Suprapubic skin (tissue), 3 donors: ENCODE measurements around the gene NEDD1.

Experiments used
- POLR2A ChIP-seq, 2 donors: fragments of 450-650 bp; IDR thresholded peaks; one replicate each; pipeline ENCODE4 v1.6.1; 2017; ENCODE audit warnings: antibody characterized with exemption in 2 of 2, mild to moderate bottlenecking in 2 of 2, moderate library complexity in 2 of 2
- TF ChIP-seq, protein P1 (sequence below), 2 donors: fragments of 200-600 bp in 1 of 2; fragments of 450-650 bp in 1 of 2; sonication (generic) in 1 of 2; IDR thresholded peaks; one replicate each; pipeline ENCODE4 v1.5.1; 2016 to 2019; ENCODE audit warnings: antibody characterized with exemption in 2 of 2, mild to moderate bottlenecking in 1 of 2, moderate library complexity in 1 of 2

DNA sequence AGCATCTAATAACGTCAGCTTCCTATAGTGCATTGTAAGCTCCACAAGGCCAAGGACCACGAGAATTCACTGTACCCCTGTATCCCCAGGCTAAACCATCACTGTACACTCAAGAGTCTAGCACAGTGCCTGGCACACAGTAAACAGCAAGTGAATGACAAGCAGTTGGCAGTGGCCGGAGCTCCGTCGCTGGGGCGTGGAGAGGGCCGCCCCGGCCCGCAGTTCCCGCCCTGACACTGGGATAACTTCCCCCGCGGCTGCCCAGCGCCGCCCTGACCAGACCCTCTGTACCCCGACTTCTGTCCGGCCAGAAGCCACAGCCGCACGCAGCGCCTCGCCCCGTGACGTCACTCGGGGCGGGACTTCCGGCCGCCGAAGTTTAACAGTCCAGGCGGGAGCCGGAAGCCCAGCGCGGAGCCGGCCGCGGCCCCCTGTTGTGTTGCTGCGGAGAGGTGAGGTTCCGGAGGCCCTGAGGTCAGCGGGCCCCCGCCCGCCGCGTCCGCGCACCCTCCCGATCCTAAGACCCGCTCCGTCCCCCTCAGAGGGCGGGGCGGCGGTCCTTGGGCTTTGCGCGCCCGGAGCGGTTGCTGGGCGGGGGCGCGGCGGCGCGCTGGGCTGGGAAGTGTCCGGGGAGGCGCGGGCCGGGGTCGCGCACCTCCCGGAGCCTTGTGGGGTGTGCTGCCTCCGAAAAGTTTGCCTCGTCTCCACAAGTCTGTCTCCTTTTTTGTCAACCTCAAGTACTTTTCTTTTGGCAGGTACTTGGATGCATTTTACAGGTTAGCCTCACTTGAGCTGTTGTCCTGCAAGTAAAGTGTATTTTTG, at the start of gene NEDD1:
- TF ChIP-seq, protein P1, sequence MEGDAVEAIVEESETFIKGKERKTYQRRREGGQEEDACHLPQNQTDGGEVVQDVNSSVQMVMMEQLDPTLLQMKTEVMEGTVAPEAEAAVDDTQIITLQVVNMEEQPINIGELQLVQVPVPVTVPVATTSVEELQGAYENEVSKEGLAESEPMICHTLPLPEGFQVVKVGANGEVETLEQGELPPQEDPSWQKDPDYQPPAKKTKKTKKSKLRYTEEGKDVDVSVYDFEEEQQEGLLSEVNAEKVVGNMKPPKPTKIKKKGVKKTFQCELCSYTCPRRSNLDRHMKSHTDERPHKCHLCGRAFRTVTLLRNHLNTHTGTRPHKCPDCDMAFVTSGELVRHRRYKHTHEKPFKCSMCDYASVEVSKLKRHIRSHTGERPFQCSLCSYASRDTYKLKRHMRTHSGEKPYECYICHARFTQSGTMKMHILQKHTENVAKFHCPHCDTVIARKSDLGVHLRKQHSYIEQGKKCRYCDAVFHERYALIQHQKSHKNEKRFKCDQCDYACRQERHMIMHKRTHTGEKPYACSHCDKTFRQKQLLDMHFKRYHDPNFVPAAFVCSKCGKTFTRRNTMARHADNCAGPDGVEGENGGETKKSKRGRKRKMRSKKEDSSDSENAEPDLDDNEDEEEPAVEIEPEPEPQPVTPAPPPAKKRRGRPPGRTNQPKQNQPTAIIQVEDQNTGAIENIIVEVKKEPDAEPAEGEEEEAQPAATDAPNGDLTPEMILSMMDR (IDR thresholded peaks at IDR 0.05), result no peak
- TF ChIP-seq POLR2A (IDR thresholded peaks at IDR 0.05), result peak in 1 of 2 donors; percentile 73
